Cardiac fibroblast (primary cell): Measurements from ENCODE around the gene CA10.
A peak's percentile ranks its signal among the peaks of the same experiment; 100 is the strongest.

Source experiments
- DNase-seq, 2 donors: peaks; one replicate each; pipeline versions ENCODE4 v3.0.0 to v3.0.0-alpha.2; 2010; ENCODE audit warnings: low read depth in 2 of 2
- H3K4me3 ChIP-seq, 2 donors: replicated peaks in 1 of 2; 1 replicate in 1 of 2; 2 replicates in 1 of 2; pipeline ENCODE4 v1.5.1; 2011; ENCODE audit warnings: low read depth in 2 of 2, low read length in 2 of 2, mild to moderate bottlenecking in 2 of 2, moderate library complexity in 1 of 2
- TF ChIP-seq, protein P1 (sequence below): IDR thresholded peaks from one replicate; pipeline ENCODE4 v1.5.1; 2011; ENCODE audit warnings: low read depth, mild to moderate bottlenecking, low read length, inconsistent platforms

The CA10 gene

DNA sequence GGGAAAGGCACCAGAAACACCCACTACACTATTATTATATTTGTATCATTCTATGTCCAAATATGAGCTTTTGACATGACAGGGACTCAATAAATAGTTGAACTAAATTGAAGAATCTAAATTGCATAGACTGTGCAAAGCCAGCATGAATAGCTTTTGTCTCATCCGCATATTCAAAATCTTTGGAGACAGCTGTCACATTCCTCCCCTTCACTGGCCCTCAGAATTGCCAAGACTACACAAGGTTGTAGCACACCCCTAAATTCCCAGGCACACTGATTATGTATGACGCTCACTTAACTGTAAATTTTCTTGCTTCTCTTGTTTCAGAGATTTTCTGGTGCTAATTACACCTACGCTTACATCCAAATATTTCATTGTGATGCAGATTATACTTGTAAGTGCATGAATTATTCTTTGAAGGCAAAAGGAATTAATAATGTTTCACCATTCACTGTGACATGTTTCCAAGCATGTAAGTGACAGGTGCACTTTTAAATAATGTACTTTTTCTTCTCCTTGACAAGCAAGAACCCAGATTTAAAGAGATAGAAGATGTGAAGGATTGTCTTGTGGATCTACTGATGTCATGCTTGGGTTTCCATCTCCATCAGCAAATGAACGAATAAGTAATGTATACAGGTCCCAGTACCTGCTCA, 47.5 kb downstream of the CA10 start:
- TF ChIP-seq, protein P1, sequence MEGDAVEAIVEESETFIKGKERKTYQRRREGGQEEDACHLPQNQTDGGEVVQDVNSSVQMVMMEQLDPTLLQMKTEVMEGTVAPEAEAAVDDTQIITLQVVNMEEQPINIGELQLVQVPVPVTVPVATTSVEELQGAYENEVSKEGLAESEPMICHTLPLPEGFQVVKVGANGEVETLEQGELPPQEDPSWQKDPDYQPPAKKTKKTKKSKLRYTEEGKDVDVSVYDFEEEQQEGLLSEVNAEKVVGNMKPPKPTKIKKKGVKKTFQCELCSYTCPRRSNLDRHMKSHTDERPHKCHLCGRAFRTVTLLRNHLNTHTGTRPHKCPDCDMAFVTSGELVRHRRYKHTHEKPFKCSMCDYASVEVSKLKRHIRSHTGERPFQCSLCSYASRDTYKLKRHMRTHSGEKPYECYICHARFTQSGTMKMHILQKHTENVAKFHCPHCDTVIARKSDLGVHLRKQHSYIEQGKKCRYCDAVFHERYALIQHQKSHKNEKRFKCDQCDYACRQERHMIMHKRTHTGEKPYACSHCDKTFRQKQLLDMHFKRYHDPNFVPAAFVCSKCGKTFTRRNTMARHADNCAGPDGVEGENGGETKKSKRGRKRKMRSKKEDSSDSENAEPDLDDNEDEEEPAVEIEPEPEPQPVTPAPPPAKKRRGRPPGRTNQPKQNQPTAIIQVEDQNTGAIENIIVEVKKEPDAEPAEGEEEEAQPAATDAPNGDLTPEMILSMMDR, result no peak
- H3K4me3 ChIP-seq, result no peak overlapping the region
- DNase-seq, result no peak

DNA sequence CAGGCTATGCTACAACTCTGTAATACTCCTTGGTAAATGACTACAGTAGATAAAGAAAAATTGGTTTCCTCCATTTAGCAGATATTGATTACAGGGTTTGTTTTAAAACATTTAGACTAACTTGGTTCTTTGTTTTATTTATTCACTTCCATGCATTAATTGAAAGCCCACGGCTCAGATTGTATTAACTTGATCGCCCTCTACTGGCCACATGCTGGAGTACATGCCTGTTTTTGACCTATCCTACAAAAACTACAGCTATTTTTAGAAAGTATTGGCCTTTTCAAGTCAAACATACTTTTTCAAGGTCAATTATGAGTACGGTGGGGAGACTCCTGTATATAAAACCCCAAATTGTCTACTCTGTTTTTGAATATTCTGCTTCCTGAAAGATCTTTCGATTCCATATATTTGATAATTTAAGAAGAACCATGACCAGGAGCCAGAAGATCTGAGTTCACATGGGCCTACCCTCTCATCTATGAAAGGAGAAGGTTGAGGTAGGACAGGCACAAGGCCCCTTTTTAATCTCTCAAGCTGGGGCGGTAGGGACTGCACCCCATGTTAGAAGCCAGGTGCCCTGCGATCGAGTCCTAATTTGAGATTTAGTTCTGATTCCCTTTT, 51.8 kb downstream of the CA10 start:
- H3K4me3 ChIP-seq, result no peak overlapping the region
- peak; percentile 40 to 52 for DNase-seq
- TF ChIP-seq, protein P1, result peak; percentile 66

DNA sequence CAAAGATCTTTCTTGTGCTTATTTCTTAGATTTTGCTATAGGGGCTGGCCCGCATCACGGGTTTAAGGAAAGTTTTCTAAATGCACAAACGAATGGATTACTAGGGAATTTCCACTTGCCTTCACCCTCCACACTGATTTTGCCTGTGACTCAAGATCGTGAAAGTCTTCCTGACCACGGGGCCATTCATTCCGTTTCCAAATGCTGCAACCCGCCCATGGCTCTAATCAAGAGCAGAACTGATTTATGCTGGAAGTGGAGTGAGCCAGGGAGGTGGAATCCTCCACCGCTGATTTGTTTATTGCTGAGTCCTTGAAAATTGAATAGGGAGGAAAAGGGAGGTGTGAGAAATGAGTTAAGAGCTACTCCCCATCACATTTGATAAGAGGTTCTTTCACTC, 52.4 kb downstream of the CA10 start:
- DNase-seq, result no peak
- H3K4me3 ChIP-seq, result no peak overlapping the region
- TF ChIP-seq, protein P1, result no peak

DNA sequence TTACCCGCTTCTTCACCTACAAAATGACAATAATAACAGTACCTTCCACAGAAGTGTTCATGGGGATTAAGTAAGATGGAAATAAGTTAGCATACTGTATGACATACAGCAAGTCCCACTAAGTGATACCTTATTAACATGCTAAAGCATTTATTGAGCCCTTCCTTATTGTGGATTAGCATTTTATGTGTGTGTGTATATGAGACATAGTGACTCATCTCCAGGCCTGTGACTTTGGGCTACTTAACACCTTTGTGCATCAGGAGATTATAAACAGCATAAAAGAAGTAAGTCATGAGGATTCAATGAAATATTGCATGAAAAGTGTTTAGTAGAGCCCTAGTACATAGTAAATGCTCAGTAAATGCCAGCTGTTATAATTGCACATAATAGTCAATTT, 52.9 kb downstream of the CA10 start:
- H3K4me3 ChIP-seq, result no peak overlapping the region
- DNase-seq, result no peak
- TF ChIP-seq, protein P1, result no peak

DNA sequence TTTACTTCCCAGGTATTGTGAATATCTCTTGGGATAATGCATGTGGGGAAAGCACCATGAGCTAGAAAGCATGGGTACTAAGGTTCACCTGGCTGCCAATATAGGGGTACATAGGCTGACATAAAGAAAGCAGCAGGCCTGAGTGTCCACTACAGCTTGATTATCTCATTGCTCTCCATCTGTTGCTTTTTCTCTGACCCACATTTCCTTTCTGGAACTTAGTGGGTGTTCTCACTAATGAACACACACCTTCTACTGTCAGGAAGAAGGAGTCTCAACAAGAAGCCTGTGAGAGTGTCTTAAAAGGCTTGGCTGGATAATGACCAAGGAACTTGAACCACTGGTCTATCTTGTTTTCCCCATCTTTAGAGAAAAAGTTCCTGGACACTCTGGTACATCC, 62.5 kb downstream of the CA10 start:
- no peak overlapping the region for H3K4me3 ChIP-seq
- no peak for DNase-seq
- TF ChIP-seq, protein P1, result no peak

DNA sequence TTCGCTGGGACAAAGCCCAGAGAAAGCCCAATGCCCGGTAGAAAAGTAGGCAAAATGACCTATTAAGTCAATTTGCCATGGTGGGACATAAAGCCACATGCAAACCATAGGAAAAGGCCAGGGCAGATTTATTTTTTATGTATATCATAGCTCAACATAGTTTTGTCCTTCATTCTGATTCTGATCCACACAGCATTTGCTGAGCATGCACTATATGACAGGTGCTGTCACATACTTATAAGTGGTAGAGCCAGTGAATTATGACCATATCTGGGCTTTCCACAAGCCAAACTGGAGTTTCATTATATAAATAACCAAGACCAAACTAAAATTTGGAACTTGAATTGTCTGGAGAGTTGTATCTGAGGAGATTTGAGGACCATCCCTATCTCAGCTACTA, 74.3 kb downstream of the CA10 start:
- DNase-seq, result no peak
- TF ChIP-seq, protein P1, result no peak

More for the DNA sequence above, 74.3 kb downstream of the CA10 start:
- no peak overlapping the region for H3K4me3 ChIP-seq
